Activated T-cell treated with anti-CD3 and anti-CD28 coated beads for 4 hours (primary cell): ENCODE measurements around the gene FOSL1.
"Not testable (repeated sequence)": the region's sequence is repeated elsewhere in the genome, so short reads cannot be mapped to it uniquely, and the experiment has no call there.

Experiments used
- DNase-seq: peaks from one replicate; pipeline ENCODE4 v3.0.0-alpha.2; 2020

The FOSL1 gene

DNA sequence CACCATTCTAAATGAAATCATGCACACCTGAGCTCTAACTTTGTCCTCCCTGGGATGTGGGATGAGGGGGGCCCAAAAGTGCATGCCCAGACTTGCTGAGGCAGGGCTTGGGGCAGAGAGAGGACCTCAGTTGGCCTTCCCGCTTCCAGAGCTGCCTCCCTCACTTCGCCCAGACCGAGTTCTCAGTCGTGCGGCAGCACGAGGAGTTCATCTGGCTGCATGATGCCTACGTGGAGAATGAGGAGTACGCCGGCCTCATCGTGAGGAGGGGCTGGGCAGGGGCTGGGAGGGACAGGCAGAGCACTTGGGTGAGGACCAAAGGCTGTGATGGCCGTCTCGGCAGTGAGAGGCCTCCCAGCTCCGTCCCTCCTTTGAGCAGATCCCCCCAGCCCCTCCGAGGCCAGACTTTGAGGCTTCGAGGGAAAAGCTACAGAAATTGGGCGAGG, 50.4 kb downstream of the FOSL1 start:
- DNase-seq = no peak

- DNase-seq = no peak
Observed at GRCh38 chr11:65849366-65849765, 50.8 kb downstream of the FOSL1 start.

DNA sequence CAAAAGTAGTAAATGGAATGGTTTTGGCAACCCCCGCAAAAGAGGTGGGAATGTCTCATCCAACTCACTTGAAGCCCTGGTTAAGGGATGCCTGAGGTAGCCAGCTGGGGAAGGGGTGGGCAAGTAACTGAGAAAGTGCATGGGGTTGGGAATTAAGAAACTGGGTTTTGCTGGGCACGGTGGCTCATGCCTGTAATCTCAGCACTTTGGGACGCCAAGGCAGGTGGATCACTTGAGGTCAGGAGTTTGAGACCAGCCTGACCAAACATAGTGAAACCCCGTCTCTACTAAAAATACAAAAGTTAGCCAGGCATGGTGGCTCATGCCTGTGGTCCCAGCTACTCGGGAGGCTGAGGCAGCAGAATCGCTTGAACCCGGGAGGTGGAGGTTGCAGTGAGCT, 51.5 kb downstream of the FOSL1 start:
- DNase-seq = not testable (repeated sequence)

- no peak for DNase-seq
Observed at GRCh38 chr11:65847746-65848145, 52.4 kb downstream of the FOSL1 start.

DNA sequence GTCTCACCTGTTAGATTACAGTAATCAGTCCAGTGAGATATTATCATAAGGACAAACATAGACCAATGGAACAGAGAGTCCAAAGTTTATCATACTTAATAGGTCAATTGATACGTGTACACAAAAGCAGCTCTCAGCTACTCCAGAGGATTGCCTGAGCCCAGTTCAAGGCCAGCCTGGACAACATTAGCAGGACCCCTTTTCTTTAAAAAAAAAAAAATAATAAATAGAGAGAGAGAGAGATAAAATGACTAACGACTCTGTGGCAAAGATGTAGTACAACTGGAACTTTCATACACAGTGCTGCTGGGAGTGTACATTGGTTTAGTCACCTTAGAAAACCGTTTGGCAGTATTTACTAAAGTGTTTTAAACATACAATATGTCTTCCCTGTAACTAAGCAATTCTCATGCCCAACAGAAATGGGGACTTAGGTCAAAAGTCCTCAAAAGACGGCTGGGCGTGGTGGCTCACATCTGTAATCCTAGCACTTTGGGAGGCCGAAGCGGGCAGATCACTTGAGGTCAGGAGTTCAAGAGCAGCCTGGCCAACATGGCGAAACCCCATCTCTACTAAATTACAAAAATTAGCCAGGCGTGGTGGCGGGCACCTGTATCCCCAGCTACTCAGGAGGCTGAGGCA, 55.8 kb downstream of the FOSL1 start:
- no peak for DNase-seq

- DNase-seq = no peak
Observed at GRCh38 chr11:65843811-65844210, 56.4 kb downstream of the FOSL1 start.

DNA sequence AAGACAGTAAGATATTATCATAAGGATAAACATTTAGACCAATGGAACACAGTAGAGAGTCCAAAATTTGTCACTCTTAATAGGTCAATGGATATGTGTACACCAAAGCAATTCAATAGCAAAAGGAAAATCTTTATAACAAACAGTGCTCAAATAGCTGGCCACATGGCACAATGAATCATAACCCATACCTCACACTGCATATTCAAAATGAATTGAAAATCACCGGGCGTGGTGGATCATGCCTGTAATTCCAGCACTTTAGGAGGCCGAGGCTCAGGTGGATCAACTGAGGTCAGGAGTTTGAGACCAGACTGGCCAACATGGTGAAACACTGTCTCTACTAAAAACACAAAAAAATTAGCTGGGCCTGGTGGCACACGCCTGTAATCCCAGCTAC, 58.0 kb downstream of the FOSL1 start:
- no peak for DNase-seq
